ENCODE measurements around the gene UGGT1.

DNA sequence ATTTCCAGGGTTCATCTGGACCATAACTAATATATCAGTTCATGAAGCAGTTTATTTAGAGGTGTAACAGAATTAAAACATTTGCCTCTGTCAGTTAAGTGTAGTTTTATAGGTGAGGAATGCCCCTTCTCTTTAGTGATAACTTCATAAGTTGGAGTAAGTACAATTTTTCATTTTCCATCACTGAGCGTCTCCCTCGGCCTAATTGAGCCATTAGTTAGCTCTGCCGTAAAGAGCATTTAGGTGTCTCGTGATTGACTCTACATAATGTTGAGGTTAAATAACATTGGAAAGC, 88.4 kb downstream of the UGGT1 start:
- TF ChIP-seq, protein P1, sequence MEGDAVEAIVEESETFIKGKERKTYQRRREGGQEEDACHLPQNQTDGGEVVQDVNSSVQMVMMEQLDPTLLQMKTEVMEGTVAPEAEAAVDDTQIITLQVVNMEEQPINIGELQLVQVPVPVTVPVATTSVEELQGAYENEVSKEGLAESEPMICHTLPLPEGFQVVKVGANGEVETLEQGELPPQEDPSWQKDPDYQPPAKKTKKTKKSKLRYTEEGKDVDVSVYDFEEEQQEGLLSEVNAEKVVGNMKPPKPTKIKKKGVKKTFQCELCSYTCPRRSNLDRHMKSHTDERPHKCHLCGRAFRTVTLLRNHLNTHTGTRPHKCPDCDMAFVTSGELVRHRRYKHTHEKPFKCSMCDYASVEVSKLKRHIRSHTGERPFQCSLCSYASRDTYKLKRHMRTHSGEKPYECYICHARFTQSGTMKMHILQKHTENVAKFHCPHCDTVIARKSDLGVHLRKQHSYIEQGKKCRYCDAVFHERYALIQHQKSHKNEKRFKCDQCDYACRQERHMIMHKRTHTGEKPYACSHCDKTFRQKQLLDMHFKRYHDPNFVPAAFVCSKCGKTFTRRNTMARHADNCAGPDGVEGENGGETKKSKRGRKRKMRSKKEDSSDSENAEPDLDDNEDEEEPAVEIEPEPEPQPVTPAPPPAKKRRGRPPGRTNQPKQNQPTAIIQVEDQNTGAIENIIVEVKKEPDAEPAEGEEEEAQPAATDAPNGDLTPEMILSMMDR (IDR thresholded peaks at IDR 0.05 in 8 of 11, conservative IDR thresholded peaks at IDR 0.05 in 3 of 11): peak in 2 of 11 experiments; percentile 13 to 31
- TF ChIP-seq POLR2AphosphoS5 (IDR thresholded peaks at IDR 0.05): no peak

Data from spleen (tissue), 7 donors.